ENCODE data around the gene NR3C2. TPM values are rescaled to one million over a fixed set of nuclear protein-coding genes. Genes with fewer than 3 reads are reported as not detected.

Gene NR3C2
- total RNA-seq, 1 experiment from 2014 or later = 2.7 TPM

DNA sequence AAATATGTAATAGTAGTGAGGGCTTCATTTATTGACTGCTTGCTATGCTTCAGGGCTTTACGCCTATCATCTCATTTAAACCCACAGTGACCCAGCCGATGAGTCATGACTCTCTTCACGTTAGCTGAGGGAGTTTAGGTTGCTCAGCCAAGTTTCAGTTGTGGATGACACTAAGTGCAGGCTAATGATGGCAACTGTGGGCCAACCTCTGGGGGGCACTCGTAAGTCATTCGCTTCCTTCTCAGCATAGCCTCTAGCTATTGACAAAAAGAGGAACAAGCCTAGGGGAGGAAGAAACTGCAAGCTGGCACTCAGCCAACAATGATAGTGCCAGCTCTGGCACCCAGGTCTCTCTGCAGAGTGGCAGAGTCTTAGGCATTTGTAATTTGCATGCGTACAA is 385.3 kb downstream of the NR3C2 start:
- BruUV-seq (replicated peaks) = no TSS peak
- Histone ChIP-seq H3K27me3 (ENCODE audit: insufficient read depth, low read length) (no peaks in the 10 kb centered on the region), H3K79me2 (ENCODE audit: insufficient read depth, low read length) (no peaks in the 10 kb centered on the region), H3K9me3 (ENCODE audit: control insufficient read depth in 1 of 2, insufficient read depth in 1 of 2, low read depth in 1 of 2, low read length in 2 of 2) (no peaks in the 10 kb centered on the region), H3K4me3 (replicated peaks in 1 of 2; ENCODE audit: low read depth in 1 of 2, low read length in 2 of 2) (no peak overlapping the region), H3K9me2 (ENCODE audit: insufficient read depth) (no peaks in the 10 kb centered on the region), H4K20me1 (ENCODE audit: insufficient read depth) (no peaks in the 10 kb centered on the region), H3K36me3 (ENCODE audit: control insufficient read depth in 1 of 2, insufficient read depth in 2 of 2, low read length in 2 of 2) (no peaks in the 10 kb centered on the region), H3K4me2 (ENCODE audit: low read length) (no peak overlapping the region), H3K27ac (ENCODE audit: low read depth, low read length) (no peak overlapping the region), H2AFZ (ENCODE audit: low read depth, low read length, poor library complexity, severe bottlenecking) (no peak overlapping the region), H3K9ac (ENCODE audit: low read length) (no peak overlapping the region), H3K4me1 (ENCODE audit: control insufficient read depth in 1 of 2, insufficient read depth in 2 of 2, low read length in 2 of 2) (peaks cover 10 to 23% of the 10 kb centered on the region in 2 experiments; a peak in 3 of 4 replicates)
- POLR2A ChIA-PET = no interaction called here
- RAD21 ChIA-PET (ENCODE audit: low non-redundant PET in 1 of 2, low total read pairs in 2 of 2, uncharacterized antibody in 2 of 2, unreplicated experiment in 2 of 2) = no interaction called here
- ATAC-seq (peak; percentile 72), DNase-seq (ENCODE audit: low read depth, low spot score) (peak; percentile 6)
- intact Hi-C loops (cut with micrococcal nuclease) = no loop called here
- peak; percentile 41 for TF ChIP-seq JUND (IDR thresholded peaks at IDR 0.05)
- TF ChIP-seq EZH2phosphoT487 (IDR thresholded peaks at IDR 0.05; ENCODE audit: borderline replicate concordance) = no peak
- no peak for TF ChIP-seq EZH2 (IDR thresholded peaks at IDR 0.05)
- TF ChIP-seq ZFX (IDR thresholded peaks at IDR 0.05) = no peak
- peak; percentile 28; the same call in 1 of the 2 replicates for TF ChIP-seq FOSL1 (IDR thresholded peaks at IDR 0.05; ENCODE audit: low read depth)
- TF ChIP-seq SIN3A (IDR thresholded peaks at IDR 0.05; ENCODE audit: low read depth) = no peak
- TF ChIP-seq EGR1 (IDR thresholded peaks at IDR 0.05; ENCODE audit: low read depth) = no peak
- no peak for TF ChIP-seq POLR2AphosphoS5 (IDR thresholded peaks at IDR 0.05; ENCODE audit: low read depth, low read length)
- TF ChIP-seq RAD21 (IDR thresholded peaks at IDR 0.05; ENCODE audit: low read depth) = peak; percentile 13; the same call in 1 of the 2 replicates
- TF ChIP-seq, protein P1, sequence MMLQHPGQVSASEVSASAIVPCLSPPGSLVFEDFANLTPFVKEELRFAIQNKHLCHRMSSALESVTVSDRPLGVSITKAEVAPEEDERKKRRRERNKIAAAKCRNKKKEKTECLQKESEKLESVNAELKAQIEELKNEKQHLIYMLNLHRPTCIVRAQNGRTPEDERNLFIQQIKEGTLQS (IDR thresholded peaks at IDR 0.05) = no peak
- TF ChIP-seq, protein P2, sequence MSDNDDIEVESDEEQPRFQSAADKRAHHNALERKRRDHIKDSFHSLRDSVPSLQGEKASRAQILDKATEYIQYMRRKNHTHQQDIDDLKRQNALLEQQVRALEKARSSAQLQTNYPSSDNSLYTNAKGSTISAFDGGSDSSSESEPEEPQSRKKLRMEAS (IDR thresholded peaks at IDR 0.05) = no peak
- TF ChIP-seq CBX3 (IDR thresholded peaks at IDR 0.05; ENCODE audit: low read depth) = no peak
- no peak for TF ChIP-seq REST (IDR thresholded peaks at IDR 0.05; ENCODE audit: low read depth)
- TF ChIP-seq, protein P3, sequence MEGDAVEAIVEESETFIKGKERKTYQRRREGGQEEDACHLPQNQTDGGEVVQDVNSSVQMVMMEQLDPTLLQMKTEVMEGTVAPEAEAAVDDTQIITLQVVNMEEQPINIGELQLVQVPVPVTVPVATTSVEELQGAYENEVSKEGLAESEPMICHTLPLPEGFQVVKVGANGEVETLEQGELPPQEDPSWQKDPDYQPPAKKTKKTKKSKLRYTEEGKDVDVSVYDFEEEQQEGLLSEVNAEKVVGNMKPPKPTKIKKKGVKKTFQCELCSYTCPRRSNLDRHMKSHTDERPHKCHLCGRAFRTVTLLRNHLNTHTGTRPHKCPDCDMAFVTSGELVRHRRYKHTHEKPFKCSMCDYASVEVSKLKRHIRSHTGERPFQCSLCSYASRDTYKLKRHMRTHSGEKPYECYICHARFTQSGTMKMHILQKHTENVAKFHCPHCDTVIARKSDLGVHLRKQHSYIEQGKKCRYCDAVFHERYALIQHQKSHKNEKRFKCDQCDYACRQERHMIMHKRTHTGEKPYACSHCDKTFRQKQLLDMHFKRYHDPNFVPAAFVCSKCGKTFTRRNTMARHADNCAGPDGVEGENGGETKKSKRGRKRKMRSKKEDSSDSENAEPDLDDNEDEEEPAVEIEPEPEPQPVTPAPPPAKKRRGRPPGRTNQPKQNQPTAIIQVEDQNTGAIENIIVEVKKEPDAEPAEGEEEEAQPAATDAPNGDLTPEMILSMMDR (IDR thresholded peaks at IDR 0.05 in 2 of 3, conservative IDR thresholded peaks at IDR 0.05 in 1 of 3; ENCODE audit: borderline replicate concordance in 1 of 3, insufficient read depth in 1 of 3, low read depth in 2 of 3, low read length in 2 of 3) = peak in 1 of 3 experiments; percentile 7; a peak in 1 of 6 replicates
- no peak for TF ChIP-seq ZBTB33 (IDR thresholded peaks at IDR 0.05; ENCODE audit: extremely low read depth, insufficient replicate concordance, low read length)
- no peak for TF ChIP-seq SRF (IDR thresholded peaks at IDR 0.05; ENCODE audit: low read depth)
- TF ChIP-seq TCF7L2 (IDR thresholded peaks at IDR 0.05; ENCODE audit: borderline replicate concordance, extremely low read depth, insufficient read depth, insufficient read length) = no peak
- TF ChIP-seq CEBPB (IDR thresholded peaks at IDR 0.05; ENCODE audit: low read depth) = no peak
- CTCF ChIA-PET = no interaction called here
